NOMO-1 treated with dmso at 0.1 percent for 144 hours (cell line): Measurements from ENCODE around the gene PRELID2.
"Not testable (repeated sequence)": the region's sequence is repeated elsewhere in the genome, so short reads cannot be mapped to it uniquely, and the experiment has no call there.

Experiments used
- DNase-seq: peaks from one replicate; lab custom pipeline; 2025; ENCODE audit not compliant: unreplicated experiment; lab: John Stamatoyannopoulos, UW

Gene PRELID2

DNA sequence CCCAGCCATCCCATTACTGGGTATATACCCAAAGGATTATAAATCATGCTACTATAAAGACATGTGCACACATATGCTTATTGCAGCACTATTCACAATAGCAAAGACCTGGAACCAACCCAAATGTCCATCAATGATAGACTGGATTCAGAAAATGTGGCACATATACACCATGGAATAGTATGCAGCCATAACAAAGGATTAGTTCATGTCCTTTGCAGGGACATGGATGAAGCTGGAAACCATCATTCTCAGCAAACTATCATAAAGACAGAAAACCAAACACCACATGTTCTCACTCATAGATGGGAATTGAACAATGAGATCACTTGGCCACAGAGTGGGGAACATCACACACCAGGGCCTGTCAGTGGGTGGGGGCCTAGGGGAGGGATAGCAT lies 36.6 kb downstream of the PRELID2 start:
- DNase-seq: not testable (repeated sequence)

DNA sequence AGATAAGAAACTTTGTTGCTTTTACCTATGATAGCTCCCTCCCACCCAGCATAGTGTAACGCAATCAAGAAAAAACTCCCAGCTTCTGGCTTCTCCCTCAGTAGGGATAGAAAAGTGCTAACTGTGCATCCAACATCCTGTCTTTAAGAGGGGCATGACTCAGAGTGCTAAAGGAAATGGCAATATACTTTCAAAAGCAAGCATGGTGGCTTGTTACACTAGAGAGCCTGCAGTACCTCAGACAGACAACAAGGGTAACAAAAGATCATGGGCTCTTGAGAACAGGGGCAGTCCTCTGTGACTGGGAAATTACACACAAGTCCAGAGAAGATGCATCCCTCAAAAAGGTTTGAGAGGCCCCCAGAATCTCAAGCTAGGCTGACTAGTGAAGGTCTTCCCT lies 37.8 kb downstream of the PRELID2 start:
- DNase-seq: no peak

GRCh38 chr5:145796318-145796717 lies 38.8 kb downstream of the PRELID2 start:
- DNase-seq: no peak

DNA sequence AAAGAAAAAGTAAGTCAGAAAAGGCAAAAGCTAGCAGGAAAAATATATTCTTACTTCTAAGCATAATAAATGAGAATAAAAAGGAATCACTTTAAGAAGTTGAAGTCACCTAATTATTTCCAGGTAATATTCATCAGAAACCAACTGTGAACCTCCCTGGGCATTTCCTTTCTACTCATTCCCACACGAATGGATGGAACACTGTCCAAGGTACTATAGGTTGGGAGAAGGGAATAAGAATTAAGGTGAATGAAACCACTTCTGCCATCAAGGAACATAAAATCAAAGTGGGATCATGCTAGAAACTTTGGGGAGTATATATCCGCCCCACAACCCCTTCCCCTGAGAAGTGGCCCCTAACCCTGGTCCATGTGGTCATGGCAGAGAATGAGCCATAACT lies 41.6 kb downstream of the PRELID2 start:
- DNase-seq: no peak

- DNase-seq: no peak
These were observed 42.3 kb downstream of the PRELID2 start for GRCh38 chr5:145792840-145793239.

- no peak for DNase-seq
These were observed 43.3 kb downstream of the PRELID2 start for GRCh38 chr5:145791866-145792265.

DNA sequence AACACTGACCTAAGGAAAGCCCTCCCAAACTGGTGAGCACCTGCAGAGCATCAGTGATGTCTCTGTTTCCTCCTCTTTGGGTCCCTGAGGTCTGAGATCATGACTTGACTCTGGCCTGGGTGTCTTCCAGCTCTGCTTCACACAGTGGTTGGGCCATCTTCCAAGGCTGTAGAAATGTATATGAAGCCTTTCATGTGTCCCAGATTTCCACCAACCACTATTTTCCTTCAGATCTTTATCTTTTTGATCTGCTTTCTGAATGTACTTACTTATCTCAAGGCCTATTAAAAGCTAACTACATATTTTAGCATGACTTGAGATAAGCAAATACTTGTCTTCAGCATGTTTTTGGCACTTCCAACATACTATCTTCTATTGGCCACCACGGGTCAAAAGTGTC lies 47.1 kb downstream of the PRELID2 start:
- no peak for DNase-seq

- no peak for DNase-seq
These were observed 47.6 kb downstream of the PRELID2 start for GRCh38 chr5:145787507-145787906.

- DNase-seq: peak; percentile 3
These were observed 48.1 kb downstream of the PRELID2 start for GRCh38 chr5:145787001-145787400.

- no peak for DNase-seq
These were observed 54.2 kb downstream of the PRELID2 start for GRCh38 chr5:145780982-145781381.

DNA sequence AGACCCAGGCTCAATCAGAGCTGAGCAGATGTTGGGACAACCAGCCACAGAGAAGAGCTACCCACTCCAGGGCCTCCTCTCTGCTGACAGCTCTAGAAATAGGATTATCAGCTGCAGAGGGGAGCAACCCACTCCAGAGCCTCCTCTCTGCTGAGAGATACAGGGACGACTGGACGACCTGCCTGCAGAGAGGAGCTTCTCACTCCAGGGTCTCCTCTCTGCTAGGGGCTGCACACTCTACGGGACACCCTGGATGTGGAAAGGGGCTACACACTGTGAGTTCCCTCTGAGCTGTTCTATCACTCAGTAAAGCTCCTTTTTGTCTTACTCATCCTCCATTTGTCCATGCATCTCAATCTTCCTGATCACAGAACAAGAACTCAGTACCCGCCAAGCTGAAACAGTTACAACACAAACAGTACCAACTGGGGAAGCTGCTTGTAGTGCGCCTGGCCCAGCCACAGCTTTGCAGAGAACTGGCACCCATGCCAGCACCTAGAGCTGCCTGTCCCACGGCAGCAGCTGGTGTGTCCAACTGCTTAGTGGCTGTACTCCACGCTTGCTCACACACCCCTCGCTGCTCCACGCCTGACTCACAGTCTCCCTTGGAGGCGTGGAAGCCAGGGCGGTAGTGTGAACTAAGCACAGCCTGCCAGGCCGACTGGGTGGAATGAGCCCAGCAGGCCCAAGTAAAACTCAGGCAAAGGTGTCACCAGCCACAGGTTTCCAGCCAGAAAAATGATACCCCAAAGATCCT lies 56.8 kb downstream of the PRELID2 start:
- no peak for DNase-seq

DNA sequence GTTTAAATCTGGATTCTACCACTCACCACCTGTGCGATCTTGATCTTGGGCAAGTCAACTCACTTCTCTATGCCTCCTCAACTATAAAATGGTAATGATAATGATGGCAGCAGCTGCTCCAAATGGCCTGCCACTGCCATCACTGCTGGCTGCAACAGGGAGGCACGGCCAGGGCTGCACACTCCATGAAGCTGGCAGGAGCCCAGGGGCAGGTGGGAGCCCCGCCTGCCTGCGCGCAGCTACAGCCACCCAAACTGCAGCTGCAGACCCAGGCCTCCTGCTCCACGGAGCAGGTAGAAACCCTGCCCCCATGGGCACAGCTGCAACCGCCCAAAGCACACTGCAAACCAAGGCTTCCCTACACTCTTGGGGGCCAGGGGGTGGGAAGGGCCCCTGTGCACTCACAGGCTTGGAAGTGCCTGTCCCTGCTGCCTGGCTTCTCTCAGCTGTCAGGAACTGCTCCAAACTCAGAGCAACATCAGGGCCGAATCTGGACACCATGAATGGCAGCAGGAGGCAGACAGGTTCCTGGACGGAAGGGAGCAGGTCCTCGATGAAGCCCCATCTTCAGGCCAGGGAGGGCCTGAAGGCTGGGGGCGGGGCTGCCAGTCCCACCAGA lies 57.6 kb downstream of the PRELID2 start:
- no peak for DNase-seq

- DNase-seq: no peak
These were observed 58.3 kb downstream of the PRELID2 start for GRCh38 chr5:145776886-145777285.

DNA sequence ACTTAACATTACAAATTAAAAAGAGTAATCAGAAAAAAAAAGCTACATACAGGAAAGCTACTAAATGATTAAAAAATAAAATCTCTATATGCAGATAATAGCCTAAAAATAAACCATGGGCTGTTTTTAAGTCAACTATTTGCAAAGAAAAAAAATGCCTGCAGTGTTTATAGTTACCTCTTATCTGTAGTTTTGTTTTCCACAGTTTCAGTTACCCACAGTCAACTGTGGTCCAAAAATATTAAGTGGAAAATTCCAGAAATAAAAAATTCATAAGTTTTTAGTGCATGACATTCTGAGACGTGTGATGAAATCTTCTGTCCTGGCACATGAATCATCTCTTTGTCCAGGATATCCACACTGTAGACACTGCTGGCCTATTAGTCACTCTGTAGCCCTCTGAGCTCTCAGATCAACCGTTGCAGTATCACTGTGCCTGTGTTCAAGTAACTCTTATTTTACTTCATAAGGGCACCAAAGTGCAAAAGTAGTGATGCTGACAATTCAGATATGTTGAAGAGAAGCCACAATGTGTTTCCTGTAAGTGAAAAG lies 59.2 kb downstream of the PRELID2 start:
- DNase-seq: peak; percentile 26

- DNase-seq: no peak
These were observed 59.7 kb downstream of the PRELID2 start for GRCh38 chr5:145775411-145775810.

DNA sequence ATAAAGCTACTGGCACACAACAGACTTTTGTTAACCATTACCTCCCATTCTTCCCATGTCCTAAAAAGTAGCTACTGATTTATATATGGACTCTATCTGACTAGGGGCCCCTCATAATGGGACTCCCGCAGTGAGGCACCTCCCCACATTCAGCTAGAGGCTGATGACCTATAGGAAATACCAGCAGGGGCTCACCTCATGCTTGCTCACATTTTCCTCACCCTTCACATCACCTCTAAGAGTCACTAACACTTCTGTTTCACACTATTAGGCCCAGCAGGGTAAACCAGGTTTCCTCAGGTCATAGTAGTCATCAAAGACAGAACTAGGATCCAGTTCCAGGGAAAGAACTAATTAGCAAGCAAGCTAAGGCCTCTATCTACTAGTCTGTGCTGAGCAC lies 60.7 kb downstream of the PRELID2 start:
- no peak for DNase-seq

DNA sequence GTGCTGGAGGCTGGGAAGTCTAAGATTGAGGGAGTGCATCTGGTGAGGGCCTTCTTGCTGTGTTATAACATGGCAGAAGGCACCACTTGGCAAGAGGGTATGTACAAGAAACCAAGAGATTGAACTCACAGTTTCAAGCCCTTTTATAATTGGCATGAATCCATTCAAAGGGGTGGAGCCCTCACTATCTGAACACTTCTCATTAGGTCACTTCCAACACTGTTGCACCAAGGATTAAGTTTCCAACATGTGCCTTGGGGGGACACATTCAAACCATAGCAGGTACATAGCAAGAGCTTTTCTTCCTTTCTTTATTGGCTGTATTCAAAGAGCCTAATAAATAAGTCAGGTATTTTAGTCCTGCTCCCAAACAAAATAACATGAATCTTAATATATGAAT lies 62.7 kb downstream of the PRELID2 start:
- no peak for DNase-seq

- DNase-seq: no peak
These were observed 66.3 kb downstream of the PRELID2 start for GRCh38 chr5:145768863-145769262.

GRCh38 chr5:145764325-145764724 lies 70.8 kb downstream of the PRELID2 start:
- no peak for DNase-seq

- no peak for DNase-seq
These were observed 72.3 kb downstream of the PRELID2 start for GRCh38 chr5:145762833-145763232.

GRCh38 chr5:145761254-145761653 lies 73.9 kb downstream of the PRELID2 start:
- DNase-seq: no peak

- no peak for DNase-seq
These were observed 74.5 kb downstream of the PRELID2 start for GRCh38 chr5:145760660-145761059.
